Neural cell (in vitro differentiated cells): ENCODE results near the gene MLPH. TPM values are rescaled to one million over a fixed set of nuclear protein-coding genes. Genes with fewer than 3 reads are reported as not detected.

Source experiments
- H2AFZ ChIP-seq: fragments of 200-600, 300-800 bp; sonication (generic), shearing (Covaris generic); 2 replicates; pipeline ENCODE4 v1.6.0; 2014; ENCODE audit warnings: low read depth, mild to moderate bottlenecking, antibody characterized with exemption, low read length, moderate library complexity
- H3F3A ChIP-seq: fragments of 200-600 bp; shearing (Covaris generic); 2 replicates; pipeline ENCODE4 v1.6.1; 2016; ENCODE audit warnings: mild to moderate bottlenecking, moderate library complexity, mixed read lengths, antibody characterized with exemption, low read length; ENCODE audit not compliant: insufficient read depth, poor library complexity, severe bottlenecking
- H3K27ac ChIP-seq: fragments of 200-600, 300-800 bp; sonication (generic), shearing (Covaris generic); 2 replicates; pipeline ENCODE4 v1.5.1; 2014; ENCODE audit warnings: mild to moderate bottlenecking, low read length, moderate library complexity
- H3K27me3 ChIP-seq: fragments of 300-800, 200-600 bp; sonication (generic), shearing (Covaris generic); 2 replicates; pipeline ENCODE4 v1.6.0; 2014; ENCODE audit warnings: mild to moderate bottlenecking, low read depth, low read length, moderate library complexity; ENCODE audit not compliant: insufficient read depth
- H3K36me3 ChIP-seq: fragments of 300-800, 200-600 bp; sonication (generic), shearing (Covaris generic); 2 replicates; pipeline ENCODE4 v1.5.1; 2014; ENCODE audit warnings: mild to moderate bottlenecking, antibody characterized with exemption, low read length, moderate library complexity; ENCODE audit not compliant: insufficient read depth
- H3K4me2 ChIP-seq: fragments of 300-800, 200-600 bp; sonication (generic), shearing (Covaris generic); 2 replicates; pipeline ENCODE4 v1.6.0; 2014; ENCODE audit warnings: mild to moderate bottlenecking, low read length
- H3K4me3 ChIP-seq: fragments of 300-800, 200-600 bp; sonication (generic), shearing (Covaris generic); 2 replicates; pipeline ENCODE4 v1.5.1; 2014; ENCODE audit warnings: mild to moderate bottlenecking, low read length, moderate library complexity
- H3K79me2 ChIP-seq: fragments of 200-600 bp; shearing (Covaris generic); replicated peaks from 2 replicates; pipeline ENCODE4 v1.6.0; 2014; ENCODE audit warnings: mild to moderate bottlenecking, low read length, moderate library complexity; ENCODE audit not compliant: insufficient read depth
- H3K9ac ChIP-seq: fragments of 300-800, 200-600 bp; sonication (generic), shearing (Covaris generic); 2 replicates; pipeline ENCODE4 v1.6.1; 2016; ENCODE audit warnings: mild to moderate bottlenecking, low read length, mixed read lengths
- H3K9me2 ChIP-seq: fragments of 200-600 bp; shearing (Covaris generic); 2 replicates; pipeline ENCODE4 v1.6.1; 2016; ENCODE audit warnings: mild to moderate bottlenecking, low read length, mixed read lengths; ENCODE audit not compliant: insufficient read depth
- H3K9me3 ChIP-seq: fragments of 200-600, 300-800 bp; sonication (generic), shearing (Covaris generic); 2 replicates; pipeline ENCODE4 v1.6.1; 2016; ENCODE audit warnings: mild to moderate bottlenecking, mixed run types, low read length, moderate library complexity, mixed read lengths
- H4K20me1 ChIP-seq: fragments of 200-600 bp; shearing (Covaris generic); 2 replicates; pipeline ENCODE4 v1.6.1; 2016; ENCODE audit warnings: mild to moderate bottlenecking, mixed run types; ENCODE audit not compliant: insufficient read depth
- EP300 ChIP-seq: fragments of 450-650 bp; conservative IDR thresholded peaks from 2 replicates; pipeline ENCODE4 v1.6.1; 2014; ENCODE audit warnings: antibody characterized with exemption, mild to moderate bottlenecking, moderate library complexity; ENCODE audit not compliant: poor library complexity, severe bottlenecking
- EZH2 ChIP-seq: fragments of 200-600, 300-800 bp; shearing (Covaris generic), sonication (generic); IDR thresholded peaks from 2 replicates; pipeline ENCODE4 v1.6.1; 2014; ENCODE audit warnings: antibody characterized with exemption, low read length, borderline replicate concordance, mild to moderate bottlenecking; ENCODE audit not compliant: insufficient read depth, poor library complexity, severe bottlenecking
- RAD21 ChIP-seq: fragments of 450-650 bp; conservative IDR thresholded peaks from 2 replicates; pipeline ENCODE4 v1.6.1; 2014; ENCODE audit warnings: antibody characterized with exemption, mild to moderate bottlenecking, moderate library complexity
- SMC3 ChIP-seq: fragments of 450-650 bp; conservative IDR thresholded peaks from 2 replicates; pipeline ENCODE4 v1.6.1; 2014; ENCODE audit warnings: antibody characterized with exemption, mild to moderate bottlenecking, moderate library complexity; ENCODE audit not compliant: poor library complexity
- polyA plus RNA-seq: library from polyadenylated mRNA; depleted of rRNA; stranded (reverse); fragments of >200 nt; gene quantifications from 2 replicates; pipeline ENCODE4 v1.2.3, GENCODE V29; 2014
- TF ChIP-seq, protein P1 (sequence below): IDR thresholded peaks from 2 replicates; pipeline ENCODE4 v1.6.1; 2012; ENCODE audit warnings: borderline replicate concordance

The MLPH gene
- polyA plus RNA-seq, 1 donor from 2014 or later: not detected

DNA sequence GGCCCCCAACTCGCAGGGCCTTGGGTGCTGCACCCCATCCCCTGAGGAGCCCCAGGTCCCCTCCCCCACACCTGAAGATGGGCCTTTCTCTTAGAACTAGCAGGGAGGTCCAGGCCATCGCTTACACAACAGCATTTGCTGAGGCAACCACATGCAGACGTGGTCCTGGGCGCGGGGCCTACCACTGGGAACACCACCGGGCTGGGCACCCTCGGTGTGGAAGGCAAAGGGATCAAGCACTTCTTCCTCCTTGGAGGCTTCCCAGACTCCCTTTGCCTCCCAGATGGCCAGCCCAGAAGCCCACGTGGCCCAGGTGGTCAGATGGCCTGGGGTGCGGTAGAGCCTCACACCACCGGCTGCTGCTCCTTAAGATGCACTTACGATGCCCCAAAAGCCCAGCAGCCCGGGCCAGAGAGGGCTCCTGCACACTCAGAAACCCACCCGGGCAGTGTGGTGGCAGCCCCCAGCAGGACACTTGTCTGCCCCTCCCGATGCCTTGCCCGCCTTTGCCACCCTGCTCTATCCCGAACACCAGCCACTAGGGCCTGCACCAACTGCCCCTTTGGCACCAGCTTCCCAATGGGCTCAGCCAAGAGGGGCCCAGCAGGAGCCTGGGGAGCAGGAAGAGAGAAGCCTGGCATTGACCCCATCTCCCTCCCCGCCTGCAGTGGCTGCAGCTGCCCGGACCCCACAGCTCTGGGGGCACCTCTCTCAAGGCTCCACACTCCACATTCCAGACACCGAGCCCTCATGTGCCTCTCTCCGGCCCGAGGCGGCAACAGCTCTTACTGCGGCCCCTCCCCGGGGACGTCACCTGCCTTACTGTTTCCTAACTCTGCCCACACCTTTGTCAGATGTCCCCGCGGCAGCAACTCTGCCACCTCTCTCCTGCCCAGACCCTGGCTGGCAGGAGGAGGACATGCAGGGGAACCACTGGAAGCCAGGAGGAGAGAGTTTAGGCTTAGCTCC is 13.9 kb upstream of the MLPH start:
- Histone ChIP-seq H3K4me3 (no peak overlapping the region), H3K27me3 (peaks cover 18% of the 10 kb centered on the region), H4K20me1 (no peaks in the 10 kb centered on the region), H3K9me2 (no peaks in the 10 kb centered on the region), H3K27ac (no peak overlapping the region), H3K79me2 (no peaks in the 10 kb centered on the region), H3K9me3 (no peaks in the 10 kb centered on the region), H3F3A (no peaks in the 10 kb centered on the region), H3K9ac (no peak overlapping the region), H3K36me3 (no peaks in the 10 kb centered on the region), H3K4me2 (no peak overlapping the region), H2AFZ (no peak overlapping the region)
- TF ChIP-seq EP300: no peak
- no peak for TF ChIP-seq SMC3
- TF ChIP-seq RAD21: no peak

DNA sequence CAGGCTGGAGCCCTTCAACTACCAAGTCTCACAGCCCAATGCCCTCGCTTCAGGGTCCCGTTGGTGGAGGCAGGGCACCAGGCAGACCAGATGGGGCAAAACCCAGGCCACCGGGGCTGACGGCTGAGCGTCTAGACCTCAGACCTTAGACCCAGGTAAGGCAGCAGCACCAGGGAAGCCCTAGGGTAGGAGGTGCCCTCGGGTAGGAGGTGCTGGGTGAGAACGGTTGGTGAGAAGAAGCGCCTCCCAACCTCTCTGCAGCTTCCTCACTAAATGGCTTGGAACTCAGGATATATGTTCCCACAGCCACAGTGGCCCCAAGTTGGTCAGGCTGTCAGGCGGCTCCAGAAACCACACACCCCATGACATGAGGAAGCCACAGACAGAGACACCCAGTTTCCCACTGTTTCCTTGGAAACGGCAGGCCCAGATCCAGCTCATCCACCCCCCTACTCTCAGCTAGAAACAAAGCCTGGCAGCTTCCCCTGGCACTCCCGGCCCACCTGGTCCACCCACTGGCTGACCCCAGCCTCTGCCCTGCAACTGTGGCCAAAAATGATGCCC is 13.1 kb upstream of the MLPH start:
- H3K4me2 ChIP-seq: no peak overlapping the region
- peak overlapping the region; percentile 89 for H3K4me3 ChIP-seq
- no peak for TF ChIP-seq RAD21
- TF ChIP-seq, protein P1, sequence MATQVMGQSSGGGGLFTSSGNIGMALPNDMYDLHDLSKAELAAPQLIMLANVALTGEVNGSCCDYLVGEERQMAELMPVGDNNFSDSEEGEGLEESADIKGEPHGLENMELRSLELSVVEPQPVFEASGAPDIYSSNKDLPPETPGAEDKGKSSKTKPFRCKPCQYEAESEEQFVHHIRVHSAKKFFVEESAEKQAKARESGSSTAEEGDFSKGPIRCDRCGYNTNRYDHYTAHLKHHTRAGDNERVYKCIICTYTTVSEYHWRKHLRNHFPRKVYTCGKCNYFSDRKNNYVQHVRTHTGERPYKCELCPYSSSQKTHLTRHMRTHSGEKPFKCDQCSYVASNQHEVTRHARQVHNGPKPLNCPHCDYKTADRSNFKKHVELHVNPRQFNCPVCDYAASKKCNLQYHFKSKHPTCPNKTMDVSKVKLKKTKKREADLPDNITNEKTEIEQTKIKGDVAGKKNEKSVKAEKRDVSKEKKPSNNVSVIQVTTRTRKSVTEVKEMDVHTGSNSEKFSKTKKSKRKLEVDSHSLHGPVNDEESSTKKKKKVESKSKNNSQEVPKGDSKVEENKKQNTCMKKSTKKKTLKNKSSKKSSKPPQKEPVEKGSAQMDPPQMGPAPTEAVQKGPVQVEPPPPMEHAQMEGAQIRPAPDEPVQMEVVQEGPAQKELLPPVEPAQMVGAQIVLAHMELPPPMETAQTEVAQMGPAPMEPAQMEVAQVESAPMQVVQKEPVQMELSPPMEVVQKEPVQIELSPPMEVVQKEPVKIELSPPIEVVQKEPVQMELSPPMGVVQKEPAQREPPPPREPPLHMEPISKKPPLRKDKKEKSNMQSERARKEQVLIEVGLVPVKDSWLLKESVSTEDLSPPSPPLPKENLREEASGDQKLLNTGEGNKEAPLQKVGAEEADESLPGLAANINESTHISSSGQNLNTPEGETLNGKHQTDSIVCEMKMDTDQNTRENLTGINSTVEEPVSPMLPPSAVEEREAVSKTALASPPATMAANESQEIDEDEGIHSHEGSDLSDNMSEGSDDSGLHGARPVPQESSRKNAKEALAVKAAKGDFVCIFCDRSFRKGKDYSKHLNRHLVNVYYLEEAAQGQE: no peak

DNA sequence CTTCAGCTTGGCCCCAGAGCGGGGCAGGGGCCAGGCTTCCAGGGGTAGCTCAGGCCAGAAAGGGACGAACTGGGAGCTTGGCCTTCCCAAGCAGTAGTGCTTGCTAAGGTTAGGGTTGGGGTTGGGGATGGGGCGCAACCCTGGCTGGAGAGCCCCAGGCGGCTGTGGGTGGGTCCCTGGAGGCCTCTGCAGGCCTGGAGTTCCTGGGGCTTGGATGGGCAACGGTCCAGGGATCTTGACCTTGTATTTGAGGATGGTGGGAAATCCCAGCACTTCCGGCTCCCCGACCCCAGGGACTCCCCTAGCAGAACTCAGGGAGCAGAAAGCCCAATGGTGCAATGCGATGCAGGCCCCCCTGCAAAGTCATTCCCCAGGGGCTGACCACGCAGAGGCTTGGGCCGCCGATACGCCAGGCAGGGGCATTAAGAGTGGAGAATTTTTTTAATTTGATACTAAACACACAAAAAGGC is 12.6 kb upstream of the MLPH start:
- Histone ChIP-seq H3K9ac (peak overlapping the region; percentile 92), H3K4me3 (peak overlapping the region; percentile 89), H3K79me2 (no peaks in the 10 kb centered on the region), H2AFZ (peak overlapping the region; percentile 76), H3K27me3 (peaks cover 28% of the 10 kb centered on the region), H3K36me3 (no peaks in the 10 kb centered on the region), H3K9me2 (no peaks in the 10 kb centered on the region), H4K20me1 (no peaks in the 10 kb centered on the region), H3F3A (no peaks in the 10 kb centered on the region), H3K4me2 (peak overlapping the region; percentile 94), H3K9me3 (no peaks in the 10 kb centered on the region), H3K27ac (peak overlapping the region; percentile 62)
- TF ChIP-seq, protein P1: peak; percentile 19
- no peak for TF ChIP-seq EZH2

More for the DNA sequence above, 13.1 kb upstream of the MLPH start:
- peaks cover 25% of the 10 kb centered on the region for H3K27me3 ChIP-seq
- no peaks in the 10 kb centered on the region for H3K9me2 ChIP-seq
- peak overlapping the region; percentile 92 for H3K9ac ChIP-seq
- H2AFZ ChIP-seq: no peak overlapping the region
- no peaks in the 10 kb centered on the region for H4K20me1 ChIP-seq
- H3K9me3 ChIP-seq: no peaks in the 10 kb centered on the region
- no peaks in the 10 kb centered on the region for H3K36me3 ChIP-seq
- H3K27ac ChIP-seq: no peak overlapping the region
- H3K79me2 ChIP-seq: no peaks in the 10 kb centered on the region
- no peaks in the 10 kb centered on the region for H3F3A ChIP-seq
